Bladder microvascular endothelial cell (primary cell): ENCODE data around the gene ASIP. TPM values are rescaled to one million over a fixed set of nuclear protein-coding genes. Genes with fewer than 3 reads are reported as not detected.

Experiments
- total RNA-seq: library from RNA; depleted of rRNA; stranded (reverse); fragments of >200 nt; gene quantifications from 2 replicates; pipeline ENCODE4 v1.2.3, GENCODE V29; 2014

The ASIP gene, protein sequence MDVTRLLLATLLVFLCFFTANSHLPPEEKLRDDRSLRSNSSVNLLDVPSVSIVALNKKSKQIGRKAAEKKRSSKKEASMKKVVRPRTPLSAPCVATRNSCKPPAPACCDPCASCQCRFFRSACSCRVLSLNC
- total RNA-seq, result not detected in 2 replicates

DNA sequence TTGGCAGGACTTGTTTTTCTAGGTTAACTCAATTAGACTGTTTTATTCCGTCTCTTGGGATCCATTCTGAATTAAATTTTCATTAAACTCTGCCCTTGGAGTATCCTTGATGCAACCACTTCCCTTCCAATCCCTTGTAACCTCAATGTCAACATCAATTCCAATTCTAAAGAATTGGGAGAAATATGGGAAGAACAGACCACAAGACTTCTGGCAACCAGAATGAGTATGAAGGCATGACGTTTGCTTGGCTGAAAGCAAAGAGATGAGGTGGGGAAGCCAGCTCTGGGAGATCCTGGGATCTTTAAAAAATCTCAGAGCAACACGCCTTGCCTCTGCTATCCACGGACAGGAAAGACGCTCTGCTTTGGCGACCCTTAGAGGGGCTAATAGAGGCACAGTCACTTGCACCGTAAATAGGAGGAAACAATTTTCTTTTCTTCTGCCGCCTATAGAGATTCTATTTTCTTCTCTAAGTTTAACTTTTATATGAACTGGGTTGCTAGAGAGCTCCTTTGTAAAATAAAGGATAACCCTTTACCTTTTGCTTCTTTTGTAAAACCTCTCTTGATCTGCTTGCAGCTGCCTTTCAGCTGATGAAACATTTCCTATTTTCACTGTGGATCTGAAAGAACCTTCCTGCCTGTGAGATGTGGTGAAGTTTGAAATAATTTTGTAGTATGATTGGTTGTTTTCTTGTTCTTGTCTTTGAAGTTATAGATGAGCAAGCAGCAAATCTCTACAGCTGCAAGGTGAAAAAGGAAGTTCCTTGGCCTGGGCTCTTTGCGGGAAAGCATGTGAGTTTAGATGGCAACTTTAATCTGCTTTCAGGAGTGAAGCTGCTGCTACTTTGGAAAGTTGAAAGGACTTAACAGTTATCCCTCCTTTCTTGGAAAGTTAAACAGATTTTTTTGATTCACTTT, at the start of gene ASIP:
ASIP (plus strand) TSS at position 731 of the 923 bp plus-strand sequence. CDS start 18,952 bp downstream, outside the sequence.

DNA sequence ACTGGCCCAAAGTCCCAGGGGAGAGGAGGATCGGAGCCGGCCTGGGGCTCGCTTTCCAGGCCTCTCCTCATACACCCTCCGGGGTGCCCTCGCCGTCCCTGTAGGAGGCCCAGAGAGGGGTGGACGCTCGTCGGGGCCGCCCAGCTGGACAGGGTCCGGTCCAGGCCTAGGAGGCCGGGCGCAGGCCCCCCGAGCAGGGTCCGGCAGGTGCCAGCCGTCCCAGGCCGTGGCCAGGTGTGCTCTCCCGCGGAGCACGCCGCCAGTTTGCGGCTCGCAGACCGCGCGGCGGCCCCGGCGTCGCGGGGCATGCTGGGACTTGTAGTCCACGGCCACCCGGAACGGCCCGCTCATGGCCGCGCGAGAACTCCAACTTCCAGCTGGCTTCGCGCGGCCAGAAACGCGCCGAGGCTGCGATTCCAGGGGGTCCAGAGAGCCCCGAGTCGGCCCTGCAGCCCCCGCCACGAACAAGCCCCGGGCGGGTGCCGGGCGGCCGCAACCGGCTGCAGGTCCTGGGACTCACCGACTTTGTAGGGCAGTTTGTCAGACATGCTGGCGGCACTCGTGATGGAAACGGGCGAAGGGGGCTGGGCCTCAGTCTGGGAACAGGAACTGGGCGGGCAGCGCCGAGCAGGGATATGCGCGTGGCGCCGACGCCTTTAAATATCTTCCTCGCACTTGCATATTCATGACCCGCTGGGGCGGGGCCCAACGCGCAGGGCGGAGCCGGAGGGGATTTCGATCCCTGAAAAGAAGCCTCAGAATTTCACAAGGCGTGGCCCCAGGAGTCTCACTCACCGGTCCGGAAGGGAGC, 61.7 kb downstream of the ASIP start, which contains the start of gene AHCY:
AHCY (minus strand) TSS at position 633 of the 811 bp plus-strand sequence; CDS start at position 548, 85 bp downstream.

Other genes with a start within 250 kb of the ASIP start
- 76.6 and 97.3 TPM in 2 replicates for gene RALY, start 247.5 kb upstream of the ASIP start, total RNA-seq
- 80.6 and 88.2 TPM in 2 replicates for gene EIF2S2, start 129.2 kb upstream of the ASIP start, total RNA-seq
- gene AHCY, start 61.9 kb downstream of the ASIP start, total RNA-seq, result 95.2 and 100 TPM in 2 replicates
- 40.5 and 109 TPM in 2 replicates for gene ITCH, start 121.8 kb downstream of the ASIP start, total RNA-seq